ENCODE data around the gene POM121.
"Not testable (repeated sequence)": the region's sequence is repeated elsewhere in the genome, so short reads cannot be mapped to it uniquely, and the experiment has no call there.

Gene POM121

GRCh38 chr7:72924733-72925545, at the start of gene POM121:
Gene POM121 (plus strand): TSS chr7:72925095. CDS start chr7:72925122, 27 bp downstream.
- peak; percentile 70 to 77 for DNase-seq

GRCh38 chr7:72879079-72879736, 45.7 kb upstream of the POM121 start:
- peak; percentile 94 to 95 for DNase-seq

- peak; percentile 50 to 58 for DNase-seq
Observed at GRCh38 chr7:72879737-72880215, 45.1 kb upstream of the POM121 start.

- not testable (repeated sequence) for DNase-seq
Observed at GRCh38 chr7:72891750-72892149, 33.1 kb upstream of the POM121 start.

- DNase-seq, result not testable (repeated sequence)
Observed at GRCh38 chr7:72904740-72905139, 20.2 kb upstream of the POM121 start.

GRCh38 chr7:72908422-72908821, 16.5 kb upstream of the POM121 start:
- DNase-seq, result not testable (repeated sequence)

GRCh38 chr7:72911395-72911794, 13.5 kb upstream of the POM121 start:
- DNase-seq, result not testable (repeated sequence)

- not testable (repeated sequence) for DNase-seq
Observed at GRCh38 chr7:72913750-72914149, 11.1 kb upstream of the POM121 start.

- peak; percentile 47 to 57 for DNase-seq
Observed at GRCh38 chr7:72914756-72915525, 10.0 kb upstream of the POM121 start.

- no peak for DNase-seq
Observed at GRCh38 chr7:72919256-72919775, 5.6 kb upstream of the POM121 start.

GRCh38 chr7:72924386-72924732, 536 bp upstream of the POM121 start:
- DNase-seq, result no peak

GRCh38 chr7:72925546-72926120, 738 bp downstream of the POM121 start:
- no peak for DNase-seq

GRCh38 chr7:72927791-72928190, 2.9 kb downstream of the POM121 start:
- not testable (repeated sequence) for DNase-seq

- not testable (repeated sequence) for DNase-seq
Observed at GRCh38 chr7:72928216-72928615, 3.3 kb downstream of the POM121 start.

- not testable (repeated sequence) for DNase-seq
Observed at GRCh38 chr7:72942022-72942705, 17.3 kb downstream of the POM121 start.

- DNase-seq, result not testable (repeated sequence)
Observed at GRCh38 chr7:72942956-72943355, 18.1 kb downstream of the POM121 start.

GRCh38 chr7:72944937-72945336, 20.0 kb downstream of the POM121 start:
- not testable (repeated sequence) for DNase-seq

- not testable (repeated sequence) for DNase-seq
Observed at GRCh38 chr7:72945597-72945996, 20.7 kb downstream of the POM121 start.

- not testable (repeated sequence) for DNase-seq
Observed at GRCh38 chr7:72946130-72946745, 21.3 kb downstream of the POM121 start.

- not testable (repeated sequence) for DNase-seq
Observed at GRCh38 chr7:72948714-72949113, 23.8 kb downstream of the POM121 start.

- not testable (repeated sequence) for DNase-seq
Observed at GRCh38 chr7:72949276-72949675, 24.4 kb downstream of the POM121 start.
